CD4-positive, alpha-beta T cell (primary cell): ENCODE results near the gene NPHP1. TPM values are rescaled to one million over a fixed set of nuclear protein-coding genes. Genes with fewer than 3 reads are reported as not detected.
"Not testable (repeated sequence)": the region's sequence is repeated elsewhere in the genome, so short reads cannot be mapped to it uniquely, and the experiment has no call there.

Experiments
- ATAC-seq: fragments of 200-7000 bp; cut with Tn5 transposase; one replicate; pipeline ENCODE4 v1.10.0; 2022; ENCODE audit warnings: mild to moderate bottlenecking; ENCODE audit not compliant: poor library complexity
- CTCF ChIA-PET: fragments of 350-600 bp; sonication (Branson Sonifier 250); formaldehyde crosslinking; loops from one replicate; lab custom pipeline; 2021; ENCODE audit warnings: antibody characterized with exemption, inconsistent platforms; lab: Charles Lee
- POLR2A ChIA-PET: fragments of 350-600 bp; sonication (Branson Sonifier 250); formaldehyde crosslinking; loops from one replicate; lab custom pipeline; 2021; ENCODE audit warnings: antibody characterized with exemption, inconsistent platforms; lab: Charles Lee
- DNase-seq, 14 experiments: peaks; one replicate each; pipeline ENCODE4 v3.0.0-alpha.2; 2013 to 2020; ENCODE audit warnings: mixed read lengths in 2 of 14
- H3K27ac ChIP-seq, 2 donors: one replicate each; pipeline versions ENCODE4 v1.5.1 to v1.7.0; 2013; ENCODE audit warnings: low read length in 2 of 2, low read depth in 1 of 2, mild to moderate bottlenecking in 1 of 2
- H3K27me3 ChIP-seq, 2 experiments: 1 replicate in 1 of 2; 2 replicates in 1 of 2; pipeline versions ENCODE4 v1.6.1 to v1.7.0; 2013; ENCODE audit warnings: low read length in 2 of 2, control low read depth in 1 of 2, mild to moderate bottlenecking in 1 of 2, moderate library complexity in 1 of 2; ENCODE audit not compliant: insufficient read depth in 2 of 2, control insufficient read depth in 1 of 2
- H3K36me3 ChIP-seq: one replicate; pipeline ENCODE4 v1.6.1; 2013; ENCODE audit warnings: low read length, control low read depth; ENCODE audit not compliant: insufficient read depth
- H3K4me1 ChIP-seq: one replicate; pipeline ENCODE4 v1.6.1; 2013; ENCODE audit warnings: low read length, control low read depth; ENCODE audit not compliant: insufficient read depth
- H3K4me3 ChIP-seq: one replicate; pipeline ENCODE4 v1.5.1; 2013; ENCODE audit warnings: mild to moderate bottlenecking, low read length, moderate library complexity
- H3K9me3 ChIP-seq, 2 experiments: 1 replicate in 1 of 2; 2 replicates in 1 of 2; pipeline versions ENCODE4 v1.6.1 to v1.7.0; 2013; ENCODE audit warnings: low read length in 2 of 2, mild to moderate bottlenecking in 2 of 2, control low read depth in 1 of 2, moderate library complexity in 1 of 2; ENCODE audit not compliant: control insufficient read depth in 1 of 2, insufficient read depth in 1 of 2
- H3K27ac Mint-ChIP-seq: one replicate; pipeline ENCODE4 v1.8.0; 2020; ENCODE audit warnings: mixed read lengths
- H3K27me3 Mint-ChIP-seq: one replicate; pipeline ENCODE4 v1.8.0; 2021; ENCODE audit warnings: mixed read lengths
- H3K36me3 Mint-ChIP-seq: one replicate; pipeline ENCODE4 v1.8.0; 2021; ENCODE audit warnings: low read depth, mixed read lengths
- H3K4me1 Mint-ChIP-seq: one replicate; pipeline ENCODE4 v1.8.0; 2021; ENCODE audit warnings: low read depth, mixed read lengths
- H3K4me3 Mint-ChIP-seq: one replicate; pipeline ENCODE4 v1.8.0; 2020; ENCODE audit warnings: mild to moderate bottlenecking, mixed read lengths
- H3K9me3 Mint-ChIP-seq: one replicate; pipeline ENCODE4 v1.8.0; 2020; ENCODE audit warnings: mixed read lengths
- CTCF ChIP-seq: fragments of 200-600 bp; IDR thresholded peaks from one replicate; pipeline ENCODE4 v1.8.0; 2022; ENCODE audit warnings: antibody characterized with exemption, mild to moderate bottlenecking
- intact Hi-C, 2 experiments: fragments of 100-400 bp; cut with DNase I in 1 of 2; cut with micrococcal nuclease in 1 of 2; formaldehyde crosslinking; loops; one replicate each; pipeline versions ENCODE4 v1.15.1 to v1.9.0; 2023 to 2025; cut with DNase I, micrococcal nuclease
- total RNA-seq, 174 experiments: library from RNA in 2 of 174; stranded (reverse) in 2 of 174; gene quantifications; one replicate each; pipeline ENCODE4 v1.2.3 and lab custom pipeline; 2021 to 2026

Gene NPHP1
- total RNA-seq, 2 experiments from 2014 or later, result 0.33 to 0.98 TPM

- H3K36me3 ChIP-seq, H3K36me3 Mint-ChIP-seq, H3K9me3 Mint-ChIP-seq, DNase-seq, ATAC-seq, H3K27me3 ChIP-seq, H3K27ac Mint-ChIP-seq, intact Hi-C loops, CTCF ChIA-PET, H3K4me1 Mint-ChIP-seq, H3K4me1 ChIP-seq, H3K27ac ChIP-seq, H3K4me3 ChIP-seq, H3K4me3 Mint-ChIP-seq, POLR2A ChIA-PET, H3K9me3 ChIP-seq: not testable (repeated sequence)
- H3K27me3 Mint-ChIP-seq, result peaks cover 25% of the 10 kb centered on the region
Observed at GRCh38 chr2:110229886-110230285, 25.1 kb upstream of the NPHP1 start.

- H3K4me3 Mint-ChIP-seq, POLR2A ChIA-PET, H3K4me1 ChIP-seq, CTCF ChIA-PET, H3K27ac ChIP-seq, DNase-seq, intact Hi-C loops, H3K27ac Mint-ChIP-seq, H3K36me3 Mint-ChIP-seq, H3K9me3 Mint-ChIP-seq, H3K36me3 ChIP-seq, H3K4me3 ChIP-seq, H3K9me3 ChIP-seq, H3K4me1 Mint-ChIP-seq, ATAC-seq: not testable (repeated sequence)
- peaks cover 14 to 16% of the 10 kb centered on the region in 2 experiments for H3K27me3 ChIP-seq
- H3K27me3 Mint-ChIP-seq, result peaks cover 77% of the 10 kb centered on the region
Observed at GRCh38 chr2:110222626-110223025, 17.8 kb upstream of the NPHP1 start.

- H3K36me3 Mint-ChIP-seq, result no peaks in the 10 kb centered on the region
- no peak overlapping the region for H3K4me3 Mint-ChIP-seq
- H3K27me3 Mint-ChIP-seq, result peaks cover 73% of the 10 kb centered on the region
- no peaks in the 10 kb centered on the region for H3K4me1 Mint-ChIP-seq
- H3K9me3 Mint-ChIP-seq, result no peaks in the 10 kb centered on the region
- no peak overlapping the region for H3K27ac ChIP-seq
- TF ChIP-seq CTCF, result no peak
- H3K27me3 ChIP-seq, result peaks cover 15 to 16% of the 10 kb centered on the region in 2 experiments
- no peaks in the 10 kb centered on the region for H3K4me1 ChIP-seq
- H3K9me3 ChIP-seq, result no peaks in the 10 kb centered on the region
- intact Hi-C loops, result no loop called here
- DNase-seq, result no peak
- ChIA-PET CTCF (no interaction called here), POLR2A (no interaction called here)
- no peaks in the 10 kb centered on the region for H3K36me3 ChIP-seq
- ATAC-seq, result no peak
- no peak overlapping the region for H3K27ac Mint-ChIP-seq
- no peak overlapping the region for H3K4me3 ChIP-seq
Observed at GRCh38 chr2:110221938-110222337, 17.1 kb upstream of the NPHP1 start.

- TF ChIP-seq CTCF, result no peak
- no peak overlapping the region for H3K4me3 ChIP-seq
- H3K36me3 ChIP-seq, result no peaks in the 10 kb centered on the region
- ChIA-PET POLR2A (no interaction called here), CTCF (no interaction called here)
- Mint-ChIP-seq H3K4me1 (no peaks in the 10 kb centered on the region), H3K27ac (no peak overlapping the region), H3K4me3 (no peak overlapping the region), H3K27me3 (peaks cover 76% of the 10 kb centered on the region), H3K36me3 (no peaks in the 10 kb centered on the region), H3K9me3 (no peaks in the 10 kb centered on the region)
- no peaks in the 10 kb centered on the region for H3K4me1 ChIP-seq
- H3K27ac ChIP-seq, result no peak overlapping the region
- peaks cover 15 to 20% of the 10 kb centered on the region in 2 experiments for H3K27me3 ChIP-seq
- ATAC-seq (no peak), DNase-seq (no peak)
- no peaks in the 10 kb centered on the region for H3K9me3 ChIP-seq
- intact Hi-C loops, result no loop called here
Observed at GRCh38 chr2:110220190-110220564, 15.4 kb upstream of the NPHP1 start.
